GM21360 (cell line): ENCODE measurements around the gene GTF3C6.
"Not testable (repeated sequence)": the region's sequence is repeated elsewhere in the genome, so short reads cannot be mapped to it uniquely, and the experiment has no call there.

ENCODE experiments used
- ATAC-seq: cut with Tn5 transposase; IDR thresholded peaks from one replicate; pipeline ENCODE4 v1.9.1; 2021; ENCODE audit warnings: mild to moderate bottlenecking, moderate library complexity; ENCODE audit not compliant: unreplicated experiment

GTF3C6 gene

GRCh38 chr6:110976575-110976974 is 18.1 kb downstream of the GTF3C6 start:
- no peak for ATAC-seq

- no peak for ATAC-seq
Observed at GRCh38 chr6:110979565-110980101, 21.1 kb downstream of the GTF3C6 start.

GRCh38 chr6:110980227-110980626 is 21.7 kb downstream of the GTF3C6 start:
- no peak for ATAC-seq

GRCh38 chr6:110980648-110981047 is 22.1 kb downstream of the GTF3C6 start:
- no peak for ATAC-seq

GRCh38 chr6:110981202-110981600 is 22.7 kb downstream of the GTF3C6 start:
- no peak for ATAC-seq

- no peak for ATAC-seq
Observed at GRCh38 chr6:110990840-110991576, 32.5 kb downstream of the GTF3C6 start.

GRCh38 chr6:110996691-110997090 is 38.2 kb downstream of the GTF3C6 start:
- ATAC-seq, result no peak

GRCh38 chr6:110999634-111000270 is 41.2 kb downstream of the GTF3C6 start:
- ATAC-seq, result no peak

- no peak for ATAC-seq
Observed at GRCh38 chr6:111002350-111002749, 43.8 kb downstream of the GTF3C6 start.

GRCh38 chr6:111011360-111012142 is 53.0 kb downstream of the GTF3C6 start:
- ATAC-seq, result no peak

GRCh38 chr6:111012143-111012452 is 53.6 kb downstream of the GTF3C6 start:
- no peak for ATAC-seq

GRCh38 chr6:111012520-111012919 is 54.0 kb downstream of the GTF3C6 start:
- not testable (repeated sequence) for ATAC-seq

- ATAC-seq, result no peak
Observed at GRCh38 chr6:111013144-111013915, 54.8 kb downstream of the GTF3C6 start.

GRCh38 chr6:111015389-111016124 is 57.1 kb downstream of the GTF3C6 start:
- ATAC-seq, result no peak

GRCh38 chr6:111017241-111017640 is 58.7 kb downstream of the GTF3C6 start:
- not testable (repeated sequence) for ATAC-seq
